Measurements from ENCODE around the gene RTTN.

DNA sequence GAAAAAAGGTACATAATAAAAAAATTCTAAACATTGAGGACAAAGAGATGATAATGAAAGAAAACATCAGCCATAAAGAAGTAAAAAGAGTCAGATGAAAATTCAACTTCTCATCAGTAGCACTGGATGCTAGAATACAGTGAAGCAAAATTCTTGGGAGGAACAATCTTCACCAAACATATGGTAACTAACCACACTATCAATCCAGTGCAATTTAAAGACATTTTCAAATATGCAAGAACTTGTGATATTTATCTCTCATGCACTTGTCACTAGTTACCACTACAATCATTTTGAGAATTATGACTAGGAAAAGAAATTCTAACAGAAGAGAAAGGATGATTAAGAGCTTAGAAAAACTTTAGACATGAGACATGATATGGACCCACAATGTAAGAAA is 127.4 kb downstream of the RTTN start:
- TF ChIP-seq, protein P1, sequence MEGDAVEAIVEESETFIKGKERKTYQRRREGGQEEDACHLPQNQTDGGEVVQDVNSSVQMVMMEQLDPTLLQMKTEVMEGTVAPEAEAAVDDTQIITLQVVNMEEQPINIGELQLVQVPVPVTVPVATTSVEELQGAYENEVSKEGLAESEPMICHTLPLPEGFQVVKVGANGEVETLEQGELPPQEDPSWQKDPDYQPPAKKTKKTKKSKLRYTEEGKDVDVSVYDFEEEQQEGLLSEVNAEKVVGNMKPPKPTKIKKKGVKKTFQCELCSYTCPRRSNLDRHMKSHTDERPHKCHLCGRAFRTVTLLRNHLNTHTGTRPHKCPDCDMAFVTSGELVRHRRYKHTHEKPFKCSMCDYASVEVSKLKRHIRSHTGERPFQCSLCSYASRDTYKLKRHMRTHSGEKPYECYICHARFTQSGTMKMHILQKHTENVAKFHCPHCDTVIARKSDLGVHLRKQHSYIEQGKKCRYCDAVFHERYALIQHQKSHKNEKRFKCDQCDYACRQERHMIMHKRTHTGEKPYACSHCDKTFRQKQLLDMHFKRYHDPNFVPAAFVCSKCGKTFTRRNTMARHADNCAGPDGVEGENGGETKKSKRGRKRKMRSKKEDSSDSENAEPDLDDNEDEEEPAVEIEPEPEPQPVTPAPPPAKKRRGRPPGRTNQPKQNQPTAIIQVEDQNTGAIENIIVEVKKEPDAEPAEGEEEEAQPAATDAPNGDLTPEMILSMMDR (optimal IDR thresholded peaks at IDR 0.05 in 1 of 3, IDR thresholded peaks at IDR 0.05 in 1 of 3, conservative IDR thresholded peaks at IDR 0.05 in 1 of 3; ENCODE audit: extremely low read depth in 1 of 3, insufficient read depth in 2 of 3, low read length in 3 of 3) = no peak
- TF ChIP-seq EZH2 (IDR thresholded peaks at IDR 0.05; ENCODE audit: low read length) = no peak

Data from keratinocyte (primary cell).